Measurements from ENCODE around the gene GOPC. TPM values are rescaled to one million over a fixed set of nuclear protein-coding genes. Genes with fewer than 3 reads are reported as not detected.
"Not testable (repeated sequence)": the region's sequence is repeated elsewhere in the genome, so short reads cannot be mapped to it uniquely, and the experiment has no call there.

Gene GOPC
- total RNA-seq, 2 experiments from 2014 or later, result 24.1 to 25.4 TPM

GRCh38 chr6:117538615-117539014 is 63.7 kb downstream of the GOPC start:
- ChIA-PET CTCF (interaction anchor here (0.6 kb wide), 1 partner anchor 75 kb away, joined by 4 read pairs; no protein-coding TSS in a partner anchor), POLR2A (interaction anchor here (0.6 kb wide), 1 partner anchor 720 kb away, joined by 3 read pairs; no protein-coding TSS in a partner anchor)
- no peak overlapping the region for H3K4me3 Mint-ChIP-seq
- DNase-seq, result no peak
- no peaks in the 10 kb centered on the region for H3K9me3 Mint-ChIP-seq
- peaks cover 2% of the 10 kb centered on the region for H3K4me1 Mint-ChIP-seq
- H3K27ac Mint-ChIP-seq, result no peak overlapping the region
- peaks cover 2% of the 10 kb centered on the region for H3K27me3 Mint-ChIP-seq
- peaks cover 9% of the 10 kb centered on the region for H3K36me3 Mint-ChIP-seq (ENCODE audit: low read depth)

- CTCF ChIA-PET, result no interaction called here
- no peak overlapping the region for H3K27ac Mint-ChIP-seq
Observed at GRCh38 chr6:117536317-117536716, 66.0 kb downstream of the GOPC start.

GRCh38 chr6:117534974-117535373 is 67.3 kb downstream of the GOPC start:
- Mint-ChIP-seq H3K27me3 (peaks cover 2% of the 10 kb centered on the region), H3K4me3 (no peak overlapping the region), H3K9me3 (no peaks in the 10 kb centered on the region), H3K27ac (no peak overlapping the region), H3K4me1 (peaks cover 5% of the 10 kb centered on the region), H3K36me3 (ENCODE audit: low read depth) (peaks cover 7% of the 10 kb centered on the region)
- ChIA-PET POLR2A (no interaction called here), CTCF (no interaction called here)
- DNase-seq, result no peak

More at GRCh38 chr6:117536317-117536716, 66.0 kb downstream of the GOPC start:
- Mint-ChIP-seq H3K4me3 (no peak overlapping the region), H3K9me3 (no peaks in the 10 kb centered on the region), H3K27me3 (peaks cover 2% of the 10 kb centered on the region), H3K36me3 (ENCODE audit: low read depth) (peaks cover 9% of the 10 kb centered on the region), H3K4me1 (peaks cover 3% of the 10 kb centered on the region)
- POLR2A ChIA-PET, result no interaction called here
- no peak for DNase-seq

- no peak overlapping the region for H3K4me3 Mint-ChIP-seq
Observed at GRCh38 chr6:117533775-117534174, 68.5 kb downstream of the GOPC start.

GRCh38 chr6:117531809-117532725 is 70.2 kb downstream of the GOPC start:
- no peaks in the 10 kb centered on the region for H3K9me3 Mint-ChIP-seq

More at GRCh38 chr6:117533775-117534174, 68.5 kb downstream of the GOPC start:
- Mint-ChIP-seq H3K27me3 (peaks cover 2% of the 10 kb centered on the region), H3K9me3 (no peaks in the 10 kb centered on the region), H3K4me1 (peaks cover 5% of the 10 kb centered on the region), H3K27ac (no peak overlapping the region), H3K36me3 (ENCODE audit: low read depth) (peaks cover 6% of the 10 kb centered on the region)
- POLR2A ChIA-PET, result no interaction called here
- CTCF ChIA-PET, result no interaction called here
- no peak for DNase-seq

GRCh38 chr6:117531346-117531745 is 71.0 kb downstream of the GOPC start:
- DNase-seq, result no peak
- H3K9me3 Mint-ChIP-seq, result no peaks in the 10 kb centered on the region
- H3K27me3 Mint-ChIP-seq, result peaks cover 3% of the 10 kb centered on the region
- POLR2A ChIA-PET, result no interaction called here
- H3K4me1 Mint-ChIP-seq, result peaks cover 3% of the 10 kb centered on the region
- H3K36me3 Mint-ChIP-seq (ENCODE audit: low read depth), result no peaks in the 10 kb centered on the region
- CTCF ChIA-PET, result no interaction called here
- H3K4me3 Mint-ChIP-seq, result no peak overlapping the region
- no peak overlapping the region for H3K27ac Mint-ChIP-seq

More at GRCh38 chr6:117531809-117532725, 70.2 kb downstream of the GOPC start:
- POLR2A ChIA-PET, result no interaction called here
- CTCF ChIA-PET, result no interaction called here
- peaks cover 3% of the 10 kb centered on the region for H3K27me3 Mint-ChIP-seq
- no peak overlapping the region for H3K27ac Mint-ChIP-seq
- H3K36me3 Mint-ChIP-seq (ENCODE audit: low read depth), result no peaks in the 10 kb centered on the region
- no peak for DNase-seq
- no peak overlapping the region for H3K4me3 Mint-ChIP-seq
- H3K4me1 Mint-ChIP-seq, result peaks cover 3% of the 10 kb centered on the region

- H3K4me1 Mint-ChIP-seq, result peaks cover 3% of the 10 kb centered on the region
Observed at GRCh38 chr6:117530467-117531242, 71.7 kb downstream of the GOPC start.

GRCh38 chr6:117525607-117526006 is 76.7 kb downstream of the GOPC start:
- DNase-seq, result no peak
- H3K9me3 Mint-ChIP-seq, result no peaks in the 10 kb centered on the region
- H3K4me1 Mint-ChIP-seq, result no peaks in the 10 kb centered on the region
- H3K4me3 Mint-ChIP-seq, result no peak overlapping the region
- CTCF ChIA-PET, result interaction anchor here (0.9 kb wide), 1 partner anchor 26 kb away, joined by 3 read pairs; no protein-coding TSS in a partner anchor
- peaks cover 3% of the 10 kb centered on the region for H3K27me3 Mint-ChIP-seq
- H3K27ac Mint-ChIP-seq, result no peak overlapping the region
- H3K36me3 Mint-ChIP-seq (ENCODE audit: low read depth), result no peaks in the 10 kb centered on the region
- POLR2A ChIA-PET, result no interaction called here

More at GRCh38 chr6:117530467-117531242, 71.7 kb downstream of the GOPC start:
- POLR2A ChIA-PET, result no interaction called here
- CTCF ChIA-PET, result no interaction called here
- Mint-ChIP-seq H3K9me3 (no peaks in the 10 kb centered on the region), H3K36me3 (ENCODE audit: low read depth) (no peaks in the 10 kb centered on the region), H3K27me3 (peaks cover 3% of the 10 kb centered on the region), H3K4me3 (no peak overlapping the region), H3K27ac (no peak overlapping the region)
- DNase-seq, result no peak

GRCh38 chr6:117521791-117522502 is 80.4 kb downstream of the GOPC start:
- H3K4me1 Mint-ChIP-seq, result no peaks in the 10 kb centered on the region
- CTCF ChIA-PET, result no interaction called here
- POLR2A ChIA-PET, result no interaction called here
- no peaks in the 10 kb centered on the region for H3K9me3 Mint-ChIP-seq
- H3K27ac Mint-ChIP-seq, result no peak overlapping the region
- H3K4me3 Mint-ChIP-seq, result no peak overlapping the region
- no peaks in the 10 kb centered on the region for H3K36me3 Mint-ChIP-seq (ENCODE audit: low read depth)
- H3K27me3 Mint-ChIP-seq, result peaks cover 2% of the 10 kb centered on the region
- DNase-seq, result no peak

- Mint-ChIP-seq H3K9me3 (no peaks in the 10 kb centered on the region), H3K4me3 (no peak overlapping the region), H3K36me3 (ENCODE audit: low read depth) (no peaks in the 10 kb centered on the region), H3K27ac (no peak overlapping the region), H3K4me1 (no peaks in the 10 kb centered on the region), H3K27me3 (peaks cover 2% of the 10 kb centered on the region)
- ChIA-PET POLR2A (interaction anchor here (0.6 kb wide), 1 partner anchor 71 kb away, joined by 3 read pairs; no protein-coding TSS in a partner anchor), CTCF (interaction anchor here (1.3 to 1.7 kb wide), 2 partner anchors 56 to 71 kb away, joined by 3 to 4 read pairs; no protein-coding TSS in a partner anchor)
- DNase-seq, result no peak
Observed at GRCh38 chr6:117520603-117521395, 81.5 kb downstream of the GOPC start.

GRCh38 chr6:117518870-117519269 is 83.4 kb downstream of the GOPC start:
- Mint-ChIP-seq H3K36me3 (ENCODE audit: low read depth) (no peaks in the 10 kb centered on the region), H3K9me3 (no peaks in the 10 kb centered on the region), H3K4me1 (no peaks in the 10 kb centered on the region), H3K27ac (no peak overlapping the region), H3K27me3 (no peaks in the 10 kb centered on the region), H3K4me3 (no peak overlapping the region)
- POLR2A ChIA-PET, result no interaction called here
- DNase-seq, result no peak
- CTCF ChIA-PET, result no interaction called here

- H3K4me1 Mint-ChIP-seq; H3K4me3 Mint-ChIP-seq; DNase-seq; H3K9me3 Mint-ChIP-seq; H3K27me3 Mint-ChIP-seq; POLR2A ChIA-PET; H3K27ac Mint-ChIP-seq; H3K36me3 Mint-ChIP-seq (ENCODE audit: low read depth); CTCF ChIA-PET: not testable (repeated sequence)
Observed at GRCh38 chr6:117517995-117518394, 84.3 kb downstream of the GOPC start.
